Measurements from ENCODE around the gene INPP5F. TPM values are rescaled to one million over a fixed set of nuclear protein-coding genes. Genes with fewer than 3 reads are reported as not detected.

INPP5F gene
- total and polyA plus RNA-seq, 9 of the 15 experiments (the other 6 are each of a cell fraction or from before 2014, with no cell fraction given) = 1.6 to 7.3 (median 6.0) TPM

DNA sequence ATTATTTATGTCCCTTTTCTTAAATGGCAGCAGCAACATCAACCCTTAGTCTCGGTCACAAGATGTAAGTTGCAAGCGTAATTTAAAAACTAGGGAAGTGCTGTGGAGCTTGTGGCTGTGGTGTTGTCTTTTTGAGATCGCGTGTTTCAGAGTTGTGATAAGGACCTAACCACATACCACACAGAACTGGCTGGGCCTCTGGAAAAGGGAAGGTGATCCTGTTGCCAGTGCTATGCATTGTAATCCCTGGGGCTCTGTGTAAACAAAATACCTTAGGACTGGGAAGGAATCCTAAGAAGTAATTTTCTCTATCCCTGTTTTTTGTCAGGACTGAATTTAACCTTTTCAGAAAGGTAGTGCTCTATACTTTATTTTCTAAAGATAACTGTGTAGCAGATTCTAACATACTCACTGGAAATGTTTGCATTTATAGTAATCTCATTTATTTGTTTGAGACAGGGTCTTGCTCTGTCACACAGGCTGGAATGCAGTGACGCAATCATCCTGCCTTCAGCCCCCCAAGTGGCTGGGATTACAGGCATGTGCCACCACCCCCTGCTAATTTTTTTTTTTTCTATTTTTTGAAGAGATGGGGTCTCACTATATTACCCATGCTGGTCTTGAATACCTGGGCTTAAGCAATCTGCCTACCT, 60.4 kb downstream of the INPP5F start (continued):
- TF ChIP-seq ZNF766 (CRISPR knock-in tag; conservative IDR thresholded peaks at IDR 0.05) = 0 out of 2 replicates have a peak, but pooled peaks have one; percentile 23
- no peak for TF ChIP-seq ETV5 (CRISPR knock-in tag; IDR thresholded peaks at IDR 0.05; ENCODE audit: low read depth)
- TF ChIP-seq NFATC3 (IDR thresholded peaks at IDR 0.05) = no peak
- peak; percentile 64; the same call in 1 of the 2 replicates for TF ChIP-seq SMARCE1 (IDR thresholded peaks at IDR 0.05)
- no peak for TF ChIP-seq TAF1 (IDR thresholded peaks at IDR 0.05; ENCODE audit: control insufficient read depth, extremely low read depth, insufficient read depth, low read length, severe bottlenecking)
- TF ChIP-seq RCOR1 (IDR thresholded peaks at IDR 0.05; ENCODE audit: borderline replicate concordance in 1 of 2, low read depth in 2 of 2, low read length in 2 of 2) = peak in 1 of 2 experiments; percentile 60; a peak in 1 of 4 replicates
- TF ChIP-seq, protein P1, sequence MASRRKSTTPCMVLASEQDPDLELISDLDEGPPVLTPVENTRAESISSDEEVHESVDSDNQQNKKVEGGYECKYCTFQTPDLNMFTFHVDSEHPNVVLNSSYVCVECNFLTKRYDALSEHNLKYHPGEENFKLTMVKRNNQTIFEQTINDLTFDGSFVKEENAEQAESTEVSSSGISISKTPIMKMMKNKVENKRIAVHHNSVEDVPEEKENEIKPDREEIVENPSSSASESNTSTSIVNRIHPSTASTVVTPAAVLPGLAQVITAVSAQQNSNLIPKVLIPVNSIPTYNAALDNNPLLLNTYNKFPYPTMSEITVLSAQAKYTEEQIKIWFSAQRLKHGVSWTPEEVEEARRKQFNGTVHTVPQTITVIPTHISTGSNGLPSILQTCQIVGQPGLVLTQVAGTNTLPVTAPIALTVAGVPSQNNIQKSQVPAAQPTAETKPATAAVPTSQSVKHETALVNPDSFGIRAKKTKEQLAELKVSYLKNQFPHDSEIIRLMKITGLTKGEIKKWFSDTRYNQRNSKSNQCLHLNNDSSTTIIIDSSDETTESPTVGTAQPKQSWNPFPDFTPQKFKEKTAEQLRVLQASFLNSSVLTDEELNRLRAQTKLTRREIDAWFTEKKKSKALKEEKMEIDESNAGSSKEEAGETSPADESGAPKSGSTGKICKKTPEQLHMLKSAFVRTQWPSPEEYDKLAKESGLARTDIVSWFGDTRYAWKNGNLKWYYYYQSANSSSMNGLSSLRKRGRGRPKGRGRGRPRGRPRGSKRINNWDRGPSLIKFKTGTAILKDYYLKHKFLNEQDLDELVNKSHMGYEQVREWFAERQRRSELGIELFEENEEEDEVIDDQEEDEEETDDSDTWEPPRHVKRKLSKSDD (conservative IDR thresholded peaks at IDR 0.05; ENCODE audit: low read length) = no peak
- TF ChIP-seq, protein P2, sequence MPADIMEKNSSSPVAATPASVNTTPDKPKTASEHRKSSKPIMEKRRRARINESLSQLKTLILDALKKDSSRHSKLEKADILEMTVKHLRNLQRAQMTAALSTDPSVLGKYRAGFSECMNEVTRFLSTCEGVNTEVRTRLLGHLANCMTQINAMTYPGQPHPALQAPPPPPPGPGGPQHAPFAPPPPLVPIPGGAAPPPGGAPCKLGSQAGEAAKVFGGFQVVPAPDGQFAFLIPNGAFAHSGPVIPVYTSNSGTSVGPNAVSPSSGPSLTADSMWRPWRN (IDR thresholded peaks at IDR 0.05; ENCODE audit: low read depth) = peak; percentile 94
- no peak for TF ChIP-seq SMAD4 (CRISPR knock-in tag; conservative IDR thresholded peaks at IDR 0.05)
- no peak for TF ChIP-seq FOXK1 (CRISPR knock-in tag; IDR thresholded peaks at IDR 0.05; ENCODE audit: borderline replicate concordance)
- TF ChIP-seq ESRRA (IDR thresholded peaks at IDR 0.05; ENCODE audit: borderline replicate concordance, low read depth) = peak; percentile 87; the same call in 1 of the 2 replicates
- no peak for TF ChIP-seq MAZ (CRISPR knock-in tag; conservative IDR thresholded peaks at IDR 0.05 in 1 of 2, IDR thresholded peaks at IDR 0.05 in 1 of 2)
- TF ChIP-seq NFRKB (IDR thresholded peaks at IDR 0.05; ENCODE audit: low read depth) = no peak
- TF ChIP-seq FOXA1 (IDR thresholded peaks at IDR 0.05; ENCODE audit: borderline replicate concordance) = no peak
- peak; percentile 29 to 62; a peak in 1 of 4 replicates for TF ChIP-seq FOXK2 (conservative IDR thresholded peaks at IDR 0.05 in 1 of 2, IDR thresholded peaks at IDR 0.05 in 1 of 2; ENCODE audit: low read depth in 2 of 2)
- no peak for TF ChIP-seq ZNF785 (CRISPR knock-in tag; IDR thresholded peaks at IDR 0.05)
- TF ChIP-seq BACH1 (tag; IDR thresholded peaks at IDR 0.05) = no peak
- TF ChIP-seq, protein P3, sequence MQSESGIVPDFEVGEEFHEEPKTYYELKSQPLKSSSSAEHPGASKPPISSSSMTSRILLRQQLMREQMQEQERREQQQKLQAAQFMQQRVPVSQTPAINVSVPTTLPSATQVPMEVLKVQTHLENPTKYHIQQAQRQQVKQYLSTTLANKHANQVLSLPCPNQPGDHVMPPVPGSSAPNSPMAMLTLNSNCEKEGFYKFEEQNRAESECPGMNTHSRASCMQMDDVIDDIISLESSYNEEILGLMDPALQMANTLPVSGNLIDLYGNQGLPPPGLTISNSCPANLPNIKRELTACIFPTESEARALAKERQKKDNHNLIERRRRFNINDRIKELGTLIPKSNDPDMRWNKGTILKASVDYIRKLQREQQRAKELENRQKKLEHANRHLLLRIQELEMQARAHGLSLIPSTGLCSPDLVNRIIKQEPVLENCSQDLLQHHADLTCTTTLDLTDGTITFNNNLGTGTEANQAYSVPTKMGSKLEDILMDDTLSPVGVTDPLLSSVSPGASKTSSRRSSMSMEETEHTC (IDR thresholded peaks at IDR 0.05) = no peak
- TF ChIP-seq, protein P4, sequence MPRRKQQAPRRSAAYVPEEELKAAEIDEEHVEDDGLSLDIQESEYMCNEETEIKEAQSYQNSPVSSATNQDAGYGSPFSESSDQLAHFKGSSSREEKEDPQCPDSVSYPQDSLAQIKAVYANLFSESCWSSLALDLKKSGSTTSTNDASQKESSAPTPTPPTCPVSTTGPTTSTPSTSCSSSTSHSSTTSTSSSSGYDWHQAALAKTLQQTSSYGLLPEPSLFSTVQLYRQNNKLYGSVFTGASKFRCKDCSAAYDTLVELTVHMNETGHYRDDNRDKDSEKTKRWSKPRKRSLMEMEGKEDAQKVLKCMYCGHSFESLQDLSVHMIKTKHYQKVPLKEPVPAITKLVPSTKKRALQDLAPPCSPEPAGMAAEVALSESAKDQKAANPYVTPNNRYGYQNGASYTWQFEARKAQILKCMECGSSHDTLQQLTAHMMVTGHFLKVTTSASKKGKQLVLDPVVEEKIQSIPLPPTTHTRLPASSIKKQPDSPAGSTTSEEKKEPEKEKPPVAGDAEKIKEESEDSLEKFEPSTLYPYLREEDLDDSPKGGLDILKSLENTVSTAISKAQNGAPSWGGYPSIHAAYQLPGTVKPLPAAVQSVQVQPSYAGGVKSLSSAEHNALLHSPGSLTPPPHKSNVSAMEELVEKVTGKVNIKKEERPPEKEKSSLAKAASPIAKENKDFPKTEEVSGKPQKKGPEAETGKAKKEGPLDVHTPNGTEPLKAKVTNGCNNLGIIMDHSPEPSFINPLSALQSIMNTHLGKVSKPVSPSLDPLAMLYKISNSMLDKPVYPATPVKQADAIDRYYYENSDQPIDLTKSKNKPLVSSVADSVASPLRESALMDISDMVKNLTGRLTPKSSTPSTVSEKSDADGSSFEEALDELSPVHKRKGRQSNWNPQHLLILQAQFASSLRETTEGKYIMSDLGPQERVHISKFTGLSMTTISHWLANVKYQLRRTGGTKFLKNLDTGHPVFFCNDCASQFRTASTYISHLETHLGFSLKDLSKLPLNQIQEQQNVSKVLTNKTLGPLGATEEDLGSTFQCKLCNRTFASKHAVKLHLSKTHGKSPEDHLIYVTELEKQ (CRISPR knock-in tag; IDR thresholded peaks at IDR 0.05) = no peak
- no peak for TF ChIP-seq SRF (CRISPR knock-in tag; IDR thresholded peaks at IDR 0.05)

All from K562 (cell line).